ENCODE data around the gene RELN. TPM values are rescaled to one million over a fixed set of nuclear protein-coding genes. Genes with fewer than 3 reads are reported as not detected.

RELN gene
- total RNA-seq, 4 donors from 2014 or later, result 0.02 to 0.73 (median 0.39) TPM; not detected in 1

GRCh38 chr7:103571586-103571985 lies 417.9 kb downstream of the RELN start:
- no peak overlapping the region for H3K4me3 ChIP-seq
- TF ChIP-seq CTCF (IDR thresholded peaks at IDR 0.05 in 4 of 5, conservative IDR thresholded peaks at IDR 0.05 in 1 of 5) (no peak), POLR2A (IDR thresholded peaks at IDR 0.05) (no peak)
- in situ Hi-C loops (cut with MboI; ENCODE audit: low sequenced_read_pairs in 4 of 4) (loop anchor here in 2 of 4 donors (10.0 to 25.0 kb wide), 2 partner anchors 591 to 593 kb away; no protein-coding TSS in a partner anchor), intact Hi-C loops (cut with DNase I; ENCODE audit: low total_unique reads) (no loop called here)
- no peaks in the 10 kb centered on the region for H3K4me1 ChIP-seq
- no peaks in the 10 kb centered on the region for H3K9me3 ChIP-seq
- no peaks in the 10 kb centered on the region for H3K36me3 ChIP-seq
- H3K27me3 ChIP-seq, result peaks cover 0 to 3% (median 3%) of the 10 kb centered on the region in 3 donors
- ATAC-seq (no peak), DNase-seq (no peak)
- no peak overlapping the region for H3K27ac ChIP-seq

- intact Hi-C loops (cut with DNase I; ENCODE audit: low total_unique reads), result no loop called here
- DNase-seq (no peak), ATAC-seq (no peak)
- Histone ChIP-seq H3K36me3 (no peaks in the 10 kb centered on the region), H3K27me3 (peaks cover 0 to 3% (median 3%) of the 10 kb centered on the region in 3 donors), H3K4me3 (no peak overlapping the region), H3K4me1 (no peaks in the 10 kb centered on the region), H3K9me3 (no peaks in the 10 kb centered on the region), H3K27ac (no peak overlapping the region)
- TF ChIP-seq POLR2A (IDR thresholded peaks at IDR 0.05) (no peak), CTCF (IDR thresholded peaks at IDR 0.05 in 4 of 5, conservative IDR thresholded peaks at IDR 0.05 in 1 of 5) (no peak)
- in situ Hi-C loops (cut with MboI; ENCODE audit: low sequenced_read_pairs in 4 of 4), result loop anchor here in 2 of 4 donors (10.0 to 25.0 kb wide), 2 partner anchors 593 to 595 kb away; no protein-coding TSS in a partner anchor
Observed at GRCh38 chr7:103569621-103570305, 419.7 kb downstream of the RELN start.

GRCh38 chr7:103564416-103564815 lies 425.0 kb downstream of the RELN start:
- TF ChIP-seq POLR2A (IDR thresholded peaks at IDR 0.05) (no peak), CTCF (IDR thresholded peaks at IDR 0.05 in 4 of 5, conservative IDR thresholded peaks at IDR 0.05 in 1 of 5) (no peak)
- DNase-seq, result no peak
- H3K4me3 ChIP-seq, result no peak overlapping the region
- H3K36me3 ChIP-seq, result no peaks in the 10 kb centered on the region
- H3K4me1 ChIP-seq, result no peaks in the 10 kb centered on the region
- H3K27ac ChIP-seq, result no peak overlapping the region
- in situ Hi-C loops (cut with MboI; ENCODE audit: low sequenced_read_pairs in 4 of 4), result loop anchor here in 1 of 4 donors (25.0 kb wide), 1 partner anchor 598 kb away; no protein-coding TSS in a partner anchor
- no peaks in the 10 kb centered on the region for H3K9me3 ChIP-seq
- intact Hi-C loops (cut with DNase I; ENCODE audit: low total_unique reads), result no loop called here
- peaks cover 0 to 3% (median 3%) of the 10 kb centered on the region in 3 donors for H3K27me3 ChIP-seq
- ATAC-seq, result no peak

- TF ChIP-seq CTCF (IDR thresholded peaks at IDR 0.05 in 4 of 5, conservative IDR thresholded peaks at IDR 0.05 in 1 of 5) (no peak), POLR2A (IDR thresholded peaks at IDR 0.05) (no peak)
- no peak for DNase-seq
- H3K27me3 ChIP-seq, result no peaks in the 10 kb centered on the region
- H3K36me3 ChIP-seq, result no peaks in the 10 kb centered on the region
- no peaks in the 10 kb centered on the region for H3K4me1 ChIP-seq
- no peak for ATAC-seq
- H3K9me3 ChIP-seq, result no peaks in the 10 kb centered on the region
- intact Hi-C loops (cut with DNase I; ENCODE audit: low total_unique reads) (no loop called here), in situ Hi-C loops (cut with MboI; ENCODE audit: low sequenced_read_pairs in 4 of 4) (loop anchor here in 1 of 4 donors (25.0 kb wide), 1 partner anchor 602 kb away; no protein-coding TSS in a partner anchor)
- no peak overlapping the region for H3K27ac ChIP-seq
- no peak overlapping the region for H3K4me3 ChIP-seq
Observed at GRCh38 chr7:103560136-103560535, 429.3 kb downstream of the RELN start.

Data from gastrocnemius medialis (tissue), 4 donors.